HG02623 (cell line): ENCODE measurements around the gene FAM222A.

Experiments used
- ATAC-seq: cut with Tn5 transposase; IDR thresholded peaks from one replicate; pipeline ENCODE4 v1.9.1; 2021; ENCODE audit warnings: moderate library complexity; ENCODE audit not compliant: unreplicated experiment

Gene FAM222A

DNA sequence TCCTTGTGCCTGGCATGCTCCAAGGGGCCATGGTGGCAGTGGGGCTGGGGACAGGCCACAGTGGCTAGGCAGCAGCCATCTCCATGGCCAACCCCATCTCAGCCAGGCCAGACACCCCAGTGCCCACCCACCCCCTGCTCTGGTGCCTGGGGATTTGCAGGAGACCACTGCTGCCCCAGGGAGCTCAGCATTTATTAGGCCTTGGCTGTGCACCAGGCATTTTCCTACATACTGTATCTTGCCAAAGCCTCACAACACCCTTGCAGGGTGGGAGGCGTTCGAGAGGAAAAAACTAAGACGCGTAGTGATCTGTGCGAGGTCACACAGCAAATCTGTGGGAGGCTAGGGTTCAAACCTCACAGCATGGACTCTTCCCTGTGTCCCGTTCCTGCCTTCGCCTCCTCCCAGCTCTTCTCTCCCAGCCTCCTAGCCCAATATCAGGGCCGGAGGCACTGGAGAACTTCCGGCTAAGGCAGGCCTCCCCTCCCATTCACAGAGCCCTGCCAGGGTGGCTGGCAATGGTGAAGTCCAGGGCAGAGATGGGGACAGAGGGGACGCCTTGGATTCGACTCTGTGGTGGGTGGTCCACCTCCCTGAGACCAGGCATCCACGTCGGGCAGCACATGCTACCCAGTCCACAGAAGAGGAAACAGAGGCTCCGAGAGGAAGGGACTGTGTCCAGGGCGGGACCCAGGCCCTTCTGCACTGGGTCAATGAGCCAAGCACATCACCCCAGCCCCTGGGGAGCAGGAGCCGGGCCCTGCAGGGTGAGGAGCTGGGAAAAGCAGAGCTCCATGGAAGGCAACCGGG, 57.4 kb downstream of the FAM222A start:
- no peak for ATAC-seq

DNA sequence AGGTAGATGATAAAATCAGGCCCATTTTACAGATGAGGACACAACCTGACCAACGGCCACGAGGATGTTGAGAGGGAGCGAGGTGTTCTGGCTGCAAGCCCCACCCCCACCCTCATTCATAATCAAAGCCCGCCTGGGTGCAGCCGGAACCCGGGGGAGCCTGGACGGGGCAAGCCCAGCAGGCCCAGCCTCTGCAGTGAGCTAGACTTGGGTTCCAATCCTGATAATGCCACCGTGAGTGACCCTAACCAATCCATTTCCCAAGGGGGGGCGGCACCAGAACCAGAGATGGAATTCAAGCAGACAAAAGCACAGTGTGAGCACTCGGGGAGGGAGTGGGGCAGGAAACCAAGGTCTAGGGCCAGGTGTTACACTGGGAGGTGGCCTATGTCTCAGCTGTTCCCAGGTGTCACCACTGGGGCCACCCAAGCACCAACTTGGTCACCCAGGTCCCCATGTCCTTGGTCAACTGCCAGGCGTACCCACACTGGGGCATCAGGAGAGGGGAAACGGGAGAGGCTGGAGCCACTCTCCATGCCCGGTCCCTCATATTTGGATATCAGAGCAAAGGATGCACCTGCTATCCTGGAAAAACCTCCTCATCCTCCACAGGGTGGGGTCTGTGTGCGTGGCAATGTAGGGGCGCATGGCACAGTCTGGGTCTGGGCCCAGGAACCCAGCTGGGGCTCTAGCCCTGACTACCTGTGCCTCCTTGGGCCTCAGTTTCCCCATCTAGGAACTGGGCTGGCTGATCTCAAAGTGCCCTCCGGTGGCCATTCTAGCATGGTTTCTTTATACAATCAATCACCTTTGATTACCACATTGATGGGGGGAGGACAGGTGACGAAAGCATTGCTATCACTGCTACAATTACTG, 58.4 kb downstream of the FAM222A start:
- no peak for ATAC-seq

DNA sequence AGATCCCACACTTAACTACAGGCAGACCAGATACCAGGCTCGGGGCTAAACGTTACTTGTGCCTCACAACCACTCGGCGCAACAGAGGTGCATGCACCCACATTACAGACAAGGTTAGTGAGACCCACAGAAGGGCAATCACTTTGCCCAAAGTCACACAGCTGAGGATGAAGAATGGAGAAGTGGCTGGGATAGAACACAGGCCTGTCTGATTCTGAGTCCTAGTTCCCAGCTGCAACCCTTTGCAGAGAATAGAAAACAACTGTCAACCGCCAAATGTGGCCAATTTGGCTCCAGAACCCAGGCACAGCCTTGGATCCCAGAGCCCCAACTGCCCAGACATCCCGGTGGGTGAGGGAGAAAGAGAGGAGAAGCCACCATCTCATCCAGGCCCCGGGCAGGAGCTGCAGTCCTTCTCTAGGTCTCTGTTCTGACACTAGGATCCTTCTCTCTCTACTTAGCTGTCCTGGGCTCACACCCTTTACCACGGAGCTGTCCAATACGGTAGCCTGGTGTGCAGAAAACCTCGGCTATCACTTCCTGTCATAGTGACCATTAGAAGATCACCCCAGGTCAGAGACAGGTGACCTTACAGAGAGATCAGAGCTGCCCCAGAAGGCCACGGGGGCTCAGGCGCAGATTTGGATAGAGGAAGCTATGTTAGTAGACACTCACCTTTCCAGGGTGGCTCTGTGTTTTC, 59.1 kb downstream of the FAM222A start:
- ATAC-seq, result no peak

DNA sequence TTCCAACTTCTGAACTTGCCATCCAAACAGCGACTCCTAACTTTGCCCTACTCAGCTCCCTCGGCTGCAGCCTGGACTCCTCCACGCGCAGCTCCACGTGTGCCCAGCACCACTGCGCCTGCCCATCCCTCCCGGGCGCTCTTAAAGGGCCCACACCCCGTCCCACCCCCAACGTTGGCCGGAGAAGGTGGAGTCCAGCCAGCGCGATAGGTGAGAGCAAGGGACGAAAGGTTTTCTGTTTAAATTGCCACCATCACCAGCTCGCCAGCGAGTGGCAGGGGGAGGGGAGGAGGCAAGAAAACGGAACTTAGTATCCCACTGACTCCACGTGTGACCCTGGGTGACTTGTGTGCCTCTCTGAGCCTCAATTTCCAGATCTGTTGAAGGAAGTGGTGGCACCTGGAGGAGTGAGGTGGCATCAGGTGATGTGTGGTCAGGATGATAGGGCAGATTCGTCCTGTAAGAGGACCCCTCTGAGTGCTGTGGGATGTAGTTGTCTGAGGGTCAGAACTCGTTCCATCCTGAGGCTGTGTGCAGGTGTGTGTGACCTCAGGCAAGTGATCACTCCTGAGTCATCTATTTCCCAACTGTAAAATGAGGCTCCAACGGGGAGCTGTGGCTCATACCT, 59.9 kb downstream of the FAM222A start:
- no peak for ATAC-seq

DNA sequence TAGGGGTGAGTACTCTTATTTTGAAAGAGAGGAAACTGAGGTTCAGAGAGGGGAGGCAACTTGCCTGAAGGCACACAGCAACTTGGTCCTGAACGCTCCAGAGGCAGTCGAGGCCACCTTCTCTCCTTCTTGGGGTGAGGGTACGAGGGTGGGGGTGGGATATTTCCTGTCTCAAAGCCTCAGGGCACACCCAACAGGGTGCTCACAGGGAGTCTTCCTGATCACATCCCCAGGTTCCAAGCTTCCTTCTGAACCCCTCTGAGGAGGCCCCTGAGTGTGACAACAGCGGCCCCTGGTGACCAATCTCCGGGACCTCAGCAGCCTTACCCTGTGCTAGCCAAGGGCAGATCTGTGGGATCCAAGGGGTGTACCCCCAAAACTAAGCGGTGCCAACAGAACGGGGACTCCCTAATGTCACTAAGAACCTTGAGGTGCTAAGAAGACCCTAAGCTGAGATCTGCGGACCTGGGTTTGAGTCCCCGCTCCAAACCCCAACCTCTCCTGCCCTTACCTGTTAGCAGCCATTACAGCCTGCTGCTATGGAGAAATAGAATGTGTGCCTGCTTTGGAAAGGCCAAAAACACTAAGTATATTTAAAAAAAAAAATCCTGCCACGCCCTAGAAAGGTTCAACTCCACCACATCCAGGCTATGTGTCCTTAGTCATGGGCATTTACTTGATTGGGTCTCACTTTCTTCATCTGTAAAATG, 61.7 kb downstream of the FAM222A start:
- no peak for ATAC-seq

DNA sequence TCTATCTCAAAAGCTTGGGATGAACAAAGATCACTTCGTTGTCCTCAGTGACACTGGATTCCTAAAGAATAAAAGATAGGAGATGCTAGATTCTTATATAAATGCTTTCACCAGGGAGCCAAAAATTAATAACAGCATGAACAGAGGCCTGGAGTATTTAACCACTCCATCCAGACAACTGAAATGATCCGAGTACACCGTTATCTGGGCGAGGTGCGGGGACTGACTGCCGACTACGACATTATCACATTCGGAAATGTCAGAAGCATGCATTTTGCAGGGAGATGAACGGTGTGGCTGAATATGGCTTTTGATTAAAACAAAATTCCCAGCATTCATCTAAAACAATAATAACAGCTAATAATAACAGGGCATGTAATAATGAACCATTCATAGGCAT, 63.0 kb downstream of the FAM222A start:
- no peak for ATAC-seq

DNA sequence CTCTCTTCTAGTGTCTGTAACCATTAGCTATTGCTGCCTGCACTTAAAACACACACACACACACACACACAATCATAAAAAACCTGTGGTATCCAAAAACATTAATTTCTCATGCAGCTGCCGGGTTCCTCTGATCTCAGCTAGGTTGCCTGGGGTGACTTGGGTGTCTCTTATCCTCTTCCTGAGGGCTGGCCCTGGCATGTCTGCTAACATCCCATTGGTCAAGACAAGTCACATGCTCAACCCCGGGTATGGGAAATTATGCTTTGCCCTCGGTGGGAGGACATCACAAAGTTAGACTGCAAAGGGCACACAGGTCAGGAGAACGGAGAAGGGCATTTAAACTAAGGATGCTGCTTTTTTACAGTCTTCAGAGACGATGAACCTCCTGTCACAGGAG, 63.9 kb downstream of the FAM222A start:
- no peak for ATAC-seq

DNA sequence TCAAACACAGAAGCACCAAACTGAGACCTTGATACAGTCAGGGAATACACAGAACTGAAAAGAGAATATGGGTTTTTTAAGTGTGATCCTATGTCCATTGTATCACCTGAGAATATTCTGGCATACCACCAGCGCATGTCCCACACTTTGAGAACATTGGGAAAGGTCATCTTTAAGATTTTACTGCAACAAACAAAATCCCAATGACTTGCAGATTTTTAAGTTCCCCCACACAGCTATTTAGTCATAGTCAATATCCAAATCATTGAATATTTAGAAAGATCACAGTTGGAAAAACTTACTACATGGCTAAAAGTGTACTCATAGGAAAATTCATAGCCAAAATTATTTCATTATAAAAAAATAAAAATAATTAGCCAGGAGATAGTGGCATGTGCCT, 65.1 kb downstream of the FAM222A start:
- ATAC-seq, result no peak

DNA sequence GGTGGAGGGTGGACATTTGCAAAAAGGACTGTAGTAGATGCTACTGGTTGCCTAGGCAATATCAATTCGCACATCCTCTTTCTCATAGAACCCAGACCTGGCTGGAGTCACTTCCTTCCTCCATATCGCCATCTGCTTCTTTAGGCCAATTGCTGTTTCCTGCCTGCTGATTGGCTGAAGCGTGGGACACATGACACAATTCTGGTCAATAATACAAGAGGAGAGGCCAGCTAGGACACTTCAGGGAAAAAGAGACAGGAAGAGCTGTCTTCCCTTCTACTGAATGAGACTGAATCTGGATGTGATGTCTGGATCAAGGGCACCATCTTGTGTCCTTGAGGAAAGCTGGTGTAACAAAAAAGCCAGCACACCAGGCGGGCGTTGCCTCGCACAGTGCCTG, 65.8 kb downstream of the FAM222A start:
- no peak for ATAC-seq

DNA sequence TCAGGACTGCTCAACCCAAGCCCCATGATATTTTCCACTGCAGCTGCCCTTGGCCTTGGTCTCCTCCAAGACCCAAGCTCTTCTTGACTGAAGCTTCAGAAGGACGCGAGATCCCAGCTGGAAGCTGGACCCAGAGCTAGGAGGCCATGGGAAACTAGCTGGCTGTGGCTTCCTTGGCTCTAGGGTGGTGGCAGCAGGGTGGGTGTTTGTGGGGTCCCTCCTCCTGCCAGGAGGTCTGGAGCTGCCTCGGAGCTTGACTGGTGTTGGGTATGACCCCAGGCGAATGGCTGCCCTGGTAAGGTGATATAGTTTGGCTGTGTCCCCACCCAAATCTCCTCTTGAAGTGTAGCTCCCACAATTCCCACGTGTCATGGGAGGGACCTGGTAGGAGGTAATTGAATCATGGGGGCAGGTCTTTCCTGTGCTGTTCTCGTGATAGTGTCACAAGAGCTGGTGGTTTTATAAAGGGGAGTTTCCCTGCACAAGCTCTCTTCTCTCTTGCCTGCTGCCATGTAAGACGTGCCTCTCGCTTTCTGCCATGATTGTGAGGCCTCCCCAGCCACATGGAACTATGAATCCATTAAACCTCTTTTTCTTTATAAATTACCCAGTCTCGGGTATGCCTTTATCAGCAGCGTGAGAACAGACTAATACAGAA, 68.2 kb downstream of the FAM222A start:
- ATAC-seq, result no peak

DNA sequence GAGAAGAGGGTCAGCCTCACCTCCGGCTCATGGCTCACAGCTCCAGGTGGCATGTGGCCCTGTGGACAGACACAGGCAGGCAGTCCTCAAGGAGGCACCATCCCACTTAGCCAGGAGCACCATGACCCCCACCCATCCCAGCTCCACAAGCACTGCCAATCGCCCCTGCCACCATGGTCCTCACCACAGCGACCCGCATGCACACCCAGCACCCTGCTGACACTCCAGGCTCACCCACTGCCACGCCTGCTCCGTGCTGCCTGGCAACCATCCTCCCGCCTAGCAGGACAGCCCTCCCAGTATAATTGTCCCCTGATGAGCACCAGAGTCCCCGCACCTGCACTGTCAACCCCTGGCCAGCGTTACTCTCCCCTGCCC, 68.7 kb downstream of the FAM222A start:
- ATAC-seq, result no peak

DNA sequence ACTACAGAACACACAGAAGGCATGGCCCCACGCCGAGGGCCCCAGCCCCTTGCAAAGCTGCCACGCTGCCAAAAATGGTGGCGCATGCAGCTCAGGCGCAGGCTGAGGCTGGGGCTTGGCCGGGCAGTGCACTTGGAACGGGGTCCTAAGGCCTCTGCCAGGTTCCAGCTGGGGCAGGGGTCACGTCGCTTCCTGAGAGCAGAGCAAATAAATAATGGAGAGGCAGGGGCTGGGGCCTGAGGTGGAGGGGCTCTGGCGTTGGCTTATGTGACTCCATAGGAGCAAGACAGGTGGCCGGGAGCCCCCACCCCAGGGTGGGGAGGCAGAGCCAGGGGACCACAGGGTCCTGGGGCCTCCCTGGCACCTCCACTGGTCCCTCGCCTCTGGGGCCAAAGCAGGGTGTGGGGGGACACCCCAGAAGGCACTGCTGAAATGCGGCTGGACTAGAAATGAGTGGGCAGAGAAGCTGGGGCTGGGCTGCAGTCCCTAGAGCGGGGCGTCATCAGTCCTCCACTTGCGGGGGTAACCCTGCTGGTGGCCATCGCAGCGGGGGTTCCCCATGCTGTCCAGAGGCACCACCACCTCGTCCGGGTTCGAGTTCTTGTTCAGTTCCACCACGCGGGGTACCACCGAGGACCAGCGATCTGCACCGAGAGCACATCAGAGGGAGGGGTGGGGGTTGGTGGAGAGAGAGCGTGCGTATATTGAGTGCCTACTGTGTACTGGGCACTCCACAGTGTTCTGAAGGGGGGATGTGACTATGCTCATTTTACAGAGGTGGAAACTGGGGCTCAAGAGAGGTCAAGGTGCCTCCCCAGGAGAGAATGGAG, 69.7 kb downstream of the FAM222A start:
- no peak for ATAC-seq

DNA sequence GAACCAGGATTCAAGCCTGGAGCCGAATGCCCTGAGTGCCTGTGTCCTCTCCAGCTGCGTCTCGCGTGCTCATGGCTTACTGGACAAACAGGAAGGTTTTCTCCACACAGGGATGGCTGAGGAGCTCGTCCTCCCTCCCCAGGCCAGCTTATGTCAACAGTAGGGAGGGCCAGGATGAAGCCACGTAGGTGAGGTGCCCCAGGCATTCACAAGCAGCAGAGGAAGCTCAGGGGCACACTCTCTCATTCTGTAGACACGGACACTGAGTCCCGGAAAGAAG, 70.3 kb downstream of the FAM222A start:
- no peak for ATAC-seq

DNA sequence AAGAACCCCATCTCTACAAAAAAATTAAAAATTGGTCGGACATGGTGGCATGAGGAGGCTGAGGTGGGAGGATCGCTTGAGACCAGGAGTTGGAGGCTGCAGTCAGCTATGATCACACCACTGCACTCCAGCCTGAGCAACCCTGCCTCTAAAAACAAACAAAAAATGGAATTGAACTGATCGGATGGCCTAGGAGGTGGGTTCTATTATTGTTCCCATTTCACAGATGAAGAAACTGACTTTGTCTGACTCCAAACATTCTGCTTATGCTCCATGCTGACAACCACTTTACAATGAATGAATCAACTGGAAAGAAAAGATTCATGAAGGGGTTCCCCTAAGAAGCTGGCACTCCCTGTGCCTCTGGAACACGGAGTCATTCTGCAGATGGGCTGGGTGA, 72.2 kb downstream of the FAM222A start:
- ATAC-seq, result no peak

DNA sequence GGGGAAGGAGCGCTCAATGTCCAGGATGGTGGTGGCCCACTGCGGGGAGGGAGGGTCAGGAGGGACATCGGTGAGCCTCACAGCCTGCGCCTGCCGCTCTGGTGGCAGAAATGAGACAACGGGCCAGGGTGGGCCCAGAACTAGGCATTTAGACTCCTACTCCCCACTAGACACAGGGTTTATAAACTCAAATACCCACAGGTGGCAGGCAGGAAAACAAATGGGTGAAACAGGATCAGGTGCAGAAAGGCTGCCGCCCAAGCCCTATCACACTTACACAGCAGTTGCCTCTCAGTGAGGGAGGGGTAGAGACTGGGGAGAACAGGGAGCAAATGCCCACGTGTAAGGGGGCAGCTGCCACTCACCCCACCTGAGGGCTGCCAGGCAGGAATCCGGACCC, 73.2 kb downstream of the FAM222A start:
- no peak for ATAC-seq

DNA sequence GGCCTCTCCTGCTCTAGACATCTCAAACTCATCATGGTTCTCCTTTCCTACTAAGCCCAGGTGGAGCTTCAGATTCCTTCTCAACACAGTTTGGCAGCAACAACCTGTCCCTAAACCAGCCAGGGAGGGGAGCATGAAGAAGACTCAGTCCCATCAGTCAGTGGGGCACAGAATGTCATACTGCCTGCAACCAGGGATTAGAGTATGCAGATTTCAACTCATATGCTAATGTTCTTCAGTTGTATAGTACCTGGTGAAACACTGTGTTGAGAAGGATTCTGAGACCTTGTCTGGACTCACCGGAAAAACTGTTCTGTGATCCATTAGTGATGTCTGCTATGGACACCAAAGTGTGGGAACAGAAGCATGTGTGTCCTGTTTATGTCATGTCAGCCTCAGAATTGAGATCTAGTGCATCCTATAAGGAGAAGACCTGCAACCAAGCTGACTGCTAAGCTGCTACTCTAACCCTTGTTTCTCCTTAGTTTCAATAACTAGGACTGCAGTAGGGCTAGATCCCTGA, 76.0 kb downstream of the FAM222A start:
- no peak for ATAC-seq

DNA sequence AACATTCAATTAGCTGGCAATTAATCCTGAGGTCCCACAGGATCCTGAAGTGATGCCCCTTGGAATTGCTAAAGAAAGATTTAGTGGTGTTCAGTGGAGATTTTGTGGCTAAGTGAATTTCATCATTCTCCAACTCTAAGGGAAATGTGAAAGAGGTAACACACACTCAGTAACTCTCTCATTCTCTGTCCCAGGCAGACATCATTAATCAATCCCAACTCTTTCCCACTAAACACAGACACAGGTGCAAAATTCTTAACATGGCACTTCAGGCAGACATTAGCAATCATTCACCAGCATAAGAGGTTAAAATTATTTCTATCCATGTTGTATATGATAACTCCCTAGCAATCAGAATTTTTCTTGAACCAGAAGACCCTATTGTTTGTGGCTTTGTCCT, 79.4 kb downstream of the FAM222A start:
- no peak for ATAC-seq

DNA sequence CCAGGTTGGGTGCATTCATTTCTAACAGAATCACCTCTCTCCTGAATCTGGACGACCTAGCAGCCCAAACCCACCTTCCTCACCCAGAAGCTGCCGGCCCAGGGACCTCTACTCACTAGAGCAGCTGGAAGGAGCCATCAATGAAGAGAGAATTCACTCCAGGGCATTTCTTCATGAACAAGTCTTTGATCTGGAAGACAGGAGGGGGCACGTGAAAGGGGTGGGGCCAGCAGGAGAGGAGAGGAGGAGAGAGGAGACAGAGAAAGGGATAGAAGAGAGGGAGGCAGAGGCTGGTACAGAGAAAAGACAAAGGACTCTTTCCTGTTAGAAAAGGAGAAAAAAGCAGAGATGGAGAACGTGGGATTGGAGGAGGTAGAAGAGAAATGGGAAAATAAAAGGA, 79.8 kb downstream of the FAM222A start:
- no peak for ATAC-seq

DNA sequence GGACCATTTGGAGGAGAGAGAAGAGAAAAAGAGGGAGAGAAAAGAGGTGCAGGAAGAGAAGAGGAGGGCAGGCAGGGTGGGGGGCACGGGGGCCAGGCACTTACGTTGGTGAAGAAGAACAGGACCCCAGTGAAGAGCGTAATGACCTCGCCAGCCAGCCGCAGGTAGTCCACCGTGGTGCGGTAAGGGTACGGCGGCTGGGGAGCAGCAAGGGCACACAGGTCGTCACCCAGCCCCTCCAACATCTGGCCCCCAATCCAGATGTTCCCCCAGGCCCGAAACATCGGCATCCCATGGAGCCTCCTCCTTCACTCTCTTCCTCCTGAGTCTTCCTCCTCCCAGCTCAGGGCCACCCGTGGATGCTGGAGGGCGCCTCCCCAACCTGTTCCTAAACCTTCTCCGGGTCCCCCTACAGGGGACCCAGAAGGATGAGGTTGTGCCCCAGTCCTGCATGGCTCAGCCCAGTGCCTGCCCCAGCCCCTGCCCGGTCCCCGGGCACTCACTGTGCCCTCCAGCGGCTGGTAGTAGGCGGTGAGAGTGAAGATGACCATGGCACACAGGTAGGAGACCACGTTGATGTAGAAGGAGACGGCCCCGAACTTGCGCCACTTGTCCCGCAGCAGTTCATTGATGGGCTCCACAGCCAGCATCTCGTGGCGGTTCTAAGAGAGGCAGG, 80.3 kb downstream of the FAM222A start:
- ATAC-seq, result no peak
